Transverse colon (tissue), 3 donors: ENCODE measurements around the gene PRSS27.

Experiments used
- CTCF ChIP-seq, 5 experiments: fragments of 200-600 bp in 3 of 5; fragments of 450-650 bp in 2 of 5; sonication (generic) in 3 of 5; IDR thresholded peaks; 1 replicate in 2 of 5; 2 replicates in 3 of 5; pipeline ENCODE4 v1.5.1; 2016 to 2017; ENCODE audit warnings: antibody characterized with exemption in 5 of 5, inconsistent platforms in 3 of 5, mild to moderate bottlenecking in 2 of 5, moderate library complexity in 1 of 5
- EP300 ChIP-seq: sonication (generic); formaldehyde crosslinking; IDR thresholded peaks from one replicate; pipeline ENCODE4 v1.6.1; 2017; ENCODE audit warnings: antibody characterized with exemption, low read depth
- POLR2A ChIP-seq: fragments of 450-650 bp; IDR thresholded peaks from one replicate; pipeline ENCODE4 v1.6.1; 2016; ENCODE audit warnings: antibody characterized with exemption, mild to moderate bottlenecking, moderate library complexity

DNA sequence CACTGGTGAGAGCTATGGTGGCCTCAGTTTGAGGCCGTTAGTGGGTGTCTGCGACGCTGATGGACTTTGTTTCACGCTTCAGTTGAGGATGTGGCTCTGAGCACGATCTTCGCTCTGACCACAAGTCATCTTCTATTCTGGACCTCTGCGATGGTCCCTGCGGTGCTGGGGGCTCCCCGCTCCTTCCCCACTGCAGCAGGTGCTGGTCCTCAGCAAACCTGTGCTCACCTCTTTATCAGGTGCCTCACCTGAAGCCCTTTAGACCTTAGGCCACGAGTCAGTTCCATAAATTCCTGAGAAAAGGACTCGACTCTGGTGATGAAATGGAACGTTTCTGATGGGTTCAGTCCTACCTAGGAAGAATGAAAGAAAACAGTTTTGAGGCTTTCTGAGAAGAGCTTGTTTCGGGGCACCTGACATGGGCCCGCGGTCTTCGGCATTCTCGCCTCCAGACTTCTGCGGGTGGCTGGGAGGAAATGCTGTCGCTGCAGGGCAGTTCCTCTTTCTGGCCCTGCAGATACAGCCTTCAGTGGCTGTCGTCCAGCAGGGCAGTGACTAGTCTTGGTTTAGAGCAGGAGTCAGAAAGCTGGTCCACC lies 33.0 kb downstream of the PRSS27 start:
- TF ChIP-seq POLR2A (no peak), EP300 (no peak), CTCF (IDR thresholded peaks at IDR 0.05) (no peak)
